HG03280 (cell line): ENCODE results near the gene MPG.
"Not testable (repeated sequence)": the region's sequence is repeated elsewhere in the genome, so short reads cannot be mapped to it uniquely, and the experiment has no call there.

ENCODE experiments used
- ATAC-seq: cut with Tn5 transposase; IDR thresholded peaks from one replicate; pipeline ENCODE4 v1.9.1; 2021; ENCODE audit warnings: mild to moderate bottlenecking, moderate library complexity; ENCODE audit not compliant: unreplicated experiment

MPG gene

GRCh38 chr16:106623-107324, 28.7 kb downstream of the MPG start:
- ATAC-seq: no peak

GRCh38 chr16:112153-112840, 34.3 kb downstream of the MPG start:
- no peak for ATAC-seq

GRCh38 chr16:114327-114726, 36.3 kb downstream of the MPG start:
- ATAC-seq: no peak

- no peak for ATAC-seq
These were observed 38.0 kb downstream of the MPG start for GRCh38 chr16:116015-116414.

GRCh38 chr16:117379-118365, 39.6 kb downstream of the MPG start:
- ATAC-seq: no peak

GRCh38 chr16:118857-119256, 40.8 kb downstream of the MPG start:
- ATAC-seq: no peak

- ATAC-seq: no peak
These were observed 41.3 kb downstream of the MPG start for GRCh38 chr16:119295-119694.

- ATAC-seq: no peak
These were observed 41.9 kb downstream of the MPG start for GRCh38 chr16:119835-120491.

- no peak for ATAC-seq
These were observed 42.7 kb downstream of the MPG start for GRCh38 chr16:120756-121155.

- no peak for ATAC-seq
These were observed 44.3 kb downstream of the MPG start for GRCh38 chr16:122361-122760.

- not testable (repeated sequence) for ATAC-seq
These were observed 45.7 kb downstream of the MPG start for GRCh38 chr16:123558-124350.

GRCh38 chr16:125011-125410, 47.0 kb downstream of the MPG start:
- ATAC-seq: no peak

GRCh38 chr16:129075-129474, 51.0 kb downstream of the MPG start:
- no peak for ATAC-seq

GRCh38 chr16:130533-131173, 52.6 kb downstream of the MPG start:
- ATAC-seq: no peak

- ATAC-seq: no peak
These were observed 54.1 kb downstream of the MPG start for GRCh38 chr16:132120-132519.

- ATAC-seq: no peak
These were observed 55.7 kb downstream of the MPG start for GRCh38 chr16:133716-134115.
